B cell (primary cell): Measurements from ENCODE around the gene SLA2. TPM values are rescaled to one million over a fixed set of nuclear protein-coding genes. Genes with fewer than 3 reads are reported as not detected.

Experiments
- ATAC-seq: fragments of 200-7000 bp; cut with Tn5 transposase; one replicate; pipeline ENCODE4 v1.10.0; 2021; ENCODE audit warnings: low read depth, mild to moderate bottlenecking, moderate number of reproducible peaks, moderate library complexity
- CTCF ChIA-PET: fragments of 350-600 bp; sonication (Branson Sonifier 250); formaldehyde crosslinking; loops from one replicate; lab custom pipeline; 2021; ENCODE audit warnings: antibody characterized with exemption, inconsistent platforms; lab: Charles Lee
- POLR2A ChIA-PET: fragments of 350-600 bp; sonication (Branson Sonifier 250); formaldehyde crosslinking; loops from one replicate; lab custom pipeline; 2021; ENCODE audit warnings: antibody characterized with exemption; lab: Charles Lee
- DNase-seq: peaks from one replicate; pipeline ENCODE4 v3.0.0; 2013
- H2AFZ ChIP-seq: 2 replicates; pipeline ENCODE4 v1.6.1; 2012; ENCODE audit warnings: mild to moderate bottlenecking, low read depth, low read length; ENCODE audit not compliant: insufficient read depth, poor library complexity, severe bottlenecking
- H3K27ac ChIP-seq, 2 donors: 1 replicate in 1 of 2; 2 replicates in 1 of 2; pipeline ENCODE4 v1.5.1; 2012 to 2013; ENCODE audit warnings: low read length in 2 of 2, mild to moderate bottlenecking in 2 of 2, moderate library complexity in 1 of 2
- H3K27me3 ChIP-seq, 4 experiments: fragments of 200-600 bp in 1 of 4; sonication (generic) in 1 of 4; replicated peaks in 1 of 4; 1 replicate in 2 of 4; 2 replicates in 2 of 4; pipeline versions ENCODE4 v1.6.1 to v1.7.0; 2013 to 2016; ENCODE audit warnings: low read length in 3 of 4, mild to moderate bottlenecking in 2 of 4, mixed read lengths in 1 of 4, moderate library complexity in 1 of 4; ENCODE audit not compliant: insufficient read depth in 4 of 4, control insufficient read depth in 3 of 4; ENCODE audit errors: control extremely low read depth in 1 of 4
- H3K36me3 ChIP-seq, 2 experiments: replicated peaks in 1 of 2; 1 replicate in 1 of 2; 2 replicates in 1 of 2; pipeline versions ENCODE4 v1.6.1 to v1.7.1; 2013; ENCODE audit warnings: low read length in 1 of 2; ENCODE audit not compliant: insufficient read depth in 2 of 2, control insufficient read depth in 1 of 2; ENCODE audit errors: control extremely low read depth in 1 of 2, extremely low read depth in 1 of 2
- H3K4me1 ChIP-seq, 2 donors: fragments of 200-600 bp in 1 of 2; sonication (generic) in 1 of 2; 1 replicate in 1 of 2; 2 replicates in 1 of 2; pipeline versions ENCODE4 v1.5.1 to v1.6.1; 2013 to 2017; ENCODE audit warnings: low read length in 2 of 2; ENCODE audit not compliant: control insufficient read depth in 2 of 2, insufficient read depth in 2 of 2
- H3K4me2 ChIP-seq: replicated peaks from 2 replicates; pipeline ENCODE3; 2012; ENCODE audit warnings: mild to moderate bottlenecking, low read depth, low read length; ENCODE audit not compliant: poor library complexity, severe bottlenecking
- H3K4me3 ChIP-seq, 5 experiments: fragments of 200-600 bp in 1 of 5; sonication (generic) in 1 of 5; 1 replicate in 3 of 5; 2 replicates in 2 of 5; pipeline versions ENCODE4 v1.5.1 to v1.7.0; 2011 to 2016; ENCODE audit warnings: low read length in 4 of 5, mild to moderate bottlenecking in 4 of 5, low read depth in 2 of 5, control low read depth in 1 of 5, moderate library complexity in 1 of 5; ENCODE audit not compliant: insufficient read depth in 1 of 5; ENCODE audit errors: control extremely low read depth in 1 of 5, extremely low read depth in 1 of 5
- H3K79me2 ChIP-seq: fragments of 200-600 bp; sonication (generic); one replicate; pipeline ENCODE4 v1.6.0; 2016; ENCODE audit warnings: low read length; ENCODE audit not compliant: control insufficient read depth, insufficient read depth
- H3K9ac ChIP-seq: fragments of 200-600 bp; sonication (generic); 2 replicates; pipeline ENCODE4 v1.6.1; 2017; ENCODE audit warnings: mild to moderate bottlenecking, low read length, moderate library complexity
- H3K9me3 ChIP-seq, 3 donors: one replicate each; pipeline versions ENCODE4 v1.6.1 to v1.7.1; 2013; ENCODE audit warnings: low read length in 2 of 3; ENCODE audit not compliant: control insufficient read depth in 2 of 3, insufficient read depth in 1 of 3; ENCODE audit errors: control extremely low read depth in 1 of 3
- H4K20me1 ChIP-seq: 2 replicates; pipeline ENCODE4 v1.6.0; 2012; ENCODE audit warnings: mild to moderate bottlenecking, low read length; ENCODE audit not compliant: insufficient read depth, control insufficient read depth, poor library complexity, severe bottlenecking
- H3K27ac Mint-ChIP-seq: one replicate; pipeline ENCODE4 v1.8.0; 2021; ENCODE audit warnings: mixed read lengths
- H3K27me3 Mint-ChIP-seq: one replicate; pipeline ENCODE4 v1.8.0; 2021; ENCODE audit warnings: mixed read lengths
- H3K4me1 Mint-ChIP-seq: one replicate; pipeline ENCODE4 v1.8.0; 2021; ENCODE audit warnings: mixed read lengths
- H3K4me3 Mint-ChIP-seq: one replicate; pipeline ENCODE4 v1.8.0; 2021; ENCODE audit warnings: mixed read lengths
- H3K9me3 Mint-ChIP-seq: one replicate; pipeline ENCODE4 v1.8.0; 2022; ENCODE audit warnings: mixed read lengths; ENCODE audit not compliant: insufficient read depth
- EZH2 ChIP-seq: IDR thresholded peaks from 2 replicates; pipeline ENCODE4 v1.6.1; 2012; ENCODE audit warnings: borderline replicate concordance, low read depth, mild to moderate bottlenecking, moderate library complexity, low read length; ENCODE audit not compliant: insufficient read depth, poor library complexity, severe bottlenecking
- WGBS: methylation state at CpG from one replicate; pipeline ENCODE4 v1.1.5; 2013; ENCODE audit warnings: missing lambda C conversion rate; ENCODE audit not compliant: insufficient coverage; 5-methylcytosine and 5-hydroxymethylcytosine counted together
- intact Hi-C: fragments of 100-400 bp; cut with micrococcal nuclease; formaldehyde crosslinking; loops from one replicate; pipeline ENCODE4 v1.10.0; 2022
- polyA plus RNA-seq: library from polyadenylated mRNA; depleted of rRNA; stranded (reverse); fragments of >200 nt; gene quantifications from 2 replicates; pipeline ENCODE4 v1.2.3, GENCODE V29; 2012
- total RNA-seq, 2 donors: library from RNA; stranded (reverse); fragments of 120-200 nt in 1 of 2; gene quantifications; 1 replicate in 1 of 2; 2 replicates in 1 of 2; pipeline versions ENCODE4 v1.2.3 to v1.2.4, GENCODE V29; 2013 to 2022
- TF ChIP-seq, protein P1 (sequence below): fragments of 200-600 bp; IDR thresholded peaks from one replicate; pipeline ENCODE4 v1.8.0; 2022; ENCODE audit warnings: antibody characterized with exemption, mild to moderate bottlenecking

SLA2 gene
- total and polyA plus RNA-seq, 2 donors (not counting 1 experiment from before 2014, with no cell fraction given) = 0.73 to 0.76 TPM

DNA sequence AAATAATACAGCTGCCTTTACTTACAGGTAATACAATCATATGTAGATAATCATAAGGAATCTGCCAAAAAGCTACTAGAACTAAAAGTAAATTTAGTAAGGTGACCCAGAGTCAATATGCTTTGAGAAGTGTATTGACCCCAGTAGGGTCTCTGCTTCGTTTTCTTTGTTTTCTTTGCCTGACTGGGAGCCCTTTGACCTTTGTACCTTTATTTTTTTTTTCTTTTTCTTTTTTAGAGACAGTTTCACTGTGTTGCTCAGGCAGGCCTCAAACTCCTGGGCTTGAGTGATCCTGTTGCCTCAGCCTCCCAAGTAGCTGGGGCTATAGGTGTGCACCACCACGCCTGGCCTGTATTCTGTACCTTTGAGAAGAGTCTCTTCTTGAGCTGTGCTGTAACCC, 22.6 kb downstream of the SLA2 start:
- H3K27me3 Mint-ChIP-seq = no peaks in the 10 kb centered on the region
- Histone ChIP-seq H3K4me1 (no peaks in the 10 kb centered on the region), H3K36me3 (no peaks in the 10 kb centered on the region), H2AFZ (no peak overlapping the region), H3K9me3 (no peaks in the 10 kb centered on the region), H4K20me1 (no peaks in the 10 kb centered on the region), H3K27ac (no peak overlapping the region), H3K4me2 (no peak overlapping the region), H3K27me3 (no peaks in the 10 kb centered on the region), H3K79me2 (no peaks in the 10 kb centered on the region), H3K9ac (no peak overlapping the region), H3K4me3 (no peak overlapping the region)
- no peaks in the 10 kb centered on the region for H3K4me1 Mint-ChIP-seq
- TF ChIP-seq, protein P1, sequence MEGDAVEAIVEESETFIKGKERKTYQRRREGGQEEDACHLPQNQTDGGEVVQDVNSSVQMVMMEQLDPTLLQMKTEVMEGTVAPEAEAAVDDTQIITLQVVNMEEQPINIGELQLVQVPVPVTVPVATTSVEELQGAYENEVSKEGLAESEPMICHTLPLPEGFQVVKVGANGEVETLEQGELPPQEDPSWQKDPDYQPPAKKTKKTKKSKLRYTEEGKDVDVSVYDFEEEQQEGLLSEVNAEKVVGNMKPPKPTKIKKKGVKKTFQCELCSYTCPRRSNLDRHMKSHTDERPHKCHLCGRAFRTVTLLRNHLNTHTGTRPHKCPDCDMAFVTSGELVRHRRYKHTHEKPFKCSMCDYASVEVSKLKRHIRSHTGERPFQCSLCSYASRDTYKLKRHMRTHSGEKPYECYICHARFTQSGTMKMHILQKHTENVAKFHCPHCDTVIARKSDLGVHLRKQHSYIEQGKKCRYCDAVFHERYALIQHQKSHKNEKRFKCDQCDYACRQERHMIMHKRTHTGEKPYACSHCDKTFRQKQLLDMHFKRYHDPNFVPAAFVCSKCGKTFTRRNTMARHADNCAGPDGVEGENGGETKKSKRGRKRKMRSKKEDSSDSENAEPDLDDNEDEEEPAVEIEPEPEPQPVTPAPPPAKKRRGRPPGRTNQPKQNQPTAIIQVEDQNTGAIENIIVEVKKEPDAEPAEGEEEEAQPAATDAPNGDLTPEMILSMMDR = no peak
- no peak for TF ChIP-seq EZH2
- ChIA-PET POLR2A (no interaction called here), CTCF (interaction anchor here (0.6 kb wide), 1 partner anchor 216 kb away, joined by 3 read pairs; no protein-coding TSS in a partner anchor)
- no peak overlapping the region for H3K4me3 Mint-ChIP-seq
- no peak for DNase-seq
- ATAC-seq = no peak
- intact Hi-C loops = no loop called here
- 88% methylated on average over 1 of the region's 2 CpGs for WGBS
- H3K27ac Mint-ChIP-seq = no peak overlapping the region
- H3K9me3 Mint-ChIP-seq = no peaks in the 10 kb centered on the region

DNA sequence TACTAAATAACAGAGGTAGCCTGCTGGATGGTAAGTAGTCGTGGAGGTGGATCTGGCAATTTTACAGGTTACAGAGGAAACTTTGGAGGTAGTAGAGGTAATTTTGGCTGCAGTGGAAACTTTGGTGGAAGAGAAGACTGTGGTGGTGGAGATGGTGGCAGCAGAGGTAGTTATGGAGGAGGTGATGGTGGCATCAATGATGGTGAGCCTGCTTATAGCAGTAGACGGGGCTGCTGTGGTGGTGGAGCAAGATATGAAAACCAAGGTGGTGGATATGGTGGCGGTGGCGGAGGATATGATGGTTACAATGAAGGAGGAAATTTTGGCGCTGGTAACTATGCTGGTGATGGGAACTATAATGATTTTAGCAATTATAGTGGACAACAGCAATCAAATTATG, 25.1 kb downstream of the SLA2 start:
- Histone ChIP-seq H3K9me3 (no peaks in the 10 kb centered on the region), H3K79me2 (no peaks in the 10 kb centered on the region), H3K4me1 (no peaks in the 10 kb centered on the region), H3K27ac (no peak overlapping the region), H2AFZ (no peak overlapping the region), H3K36me3 (peaks cover 0 to under 1% of the 10 kb centered on the region in 2 experiments), H4K20me1 (no peaks in the 10 kb centered on the region), H3K9ac (no peak overlapping the region), H3K27me3 (no peaks in the 10 kb centered on the region), H3K4me2 (no peak overlapping the region), H3K4me3 (no peak overlapping the region)
- H3K4me3 Mint-ChIP-seq = no peak overlapping the region
- TF ChIP-seq, protein P1 = no peak
- TF ChIP-seq EZH2 = no peak
- no peaks in the 10 kb centered on the region for H3K4me1 Mint-ChIP-seq
- ChIA-PET POLR2A (no interaction called here), CTCF (no interaction called here)
- WGBS = 100% methylated on average over 5 of the region's 5 CpGs
- H3K27ac Mint-ChIP-seq = no peak overlapping the region
- DNase-seq (no peak), ATAC-seq (no peak)
- intact Hi-C loops = no loop called here
- no peaks in the 10 kb centered on the region for H3K9me3 Mint-ChIP-seq
- H3K27me3 Mint-ChIP-seq = no peaks in the 10 kb centered on the region
